Endodermal cell (in vitro differentiated cells): ENCODE measurements around the gene TMEM59. TPM values are rescaled to one million over a fixed set of nuclear protein-coding genes. Genes with fewer than 3 reads are reported as not detected.

Experiments
- DNase-seq: peaks from one replicate; pipeline ENCODE4 v3.0.0-alpha.2; 2017
- H3K27ac ChIP-seq: 2 replicates; pipeline ENCODE4 v1.5.1; 2013; ENCODE audit warnings: mild to moderate bottlenecking, low read depth, low read length, moderate library complexity
- H3K27me3 ChIP-seq: 2 replicates; pipeline ENCODE4 v1.6.1; 2013; ENCODE audit warnings: mild to moderate bottlenecking, low read length, moderate library complexity; ENCODE audit not compliant: insufficient read depth, control insufficient read depth, poor library complexity, severe bottlenecking
- H3K36me3 ChIP-seq: 2 replicates; pipeline ENCODE4 v1.7.0; 2013; ENCODE audit warnings: mild to moderate bottlenecking, low read length, moderate library complexity; ENCODE audit not compliant: control insufficient read depth, insufficient read depth
- H3K4me1 ChIP-seq: one replicate; pipeline ENCODE4 v1.7.0; 2013; ENCODE audit warnings: low read length; ENCODE audit not compliant: control insufficient read depth, insufficient read depth
- H3K4me3 ChIP-seq: 2 replicates; pipeline ENCODE4 v1.5.1; 2013; ENCODE audit warnings: mild to moderate bottlenecking, low read length, moderate library complexity
- H3K9ac ChIP-seq: 2 replicates; pipeline ENCODE4 v1.6.1; 2013; ENCODE audit warnings: mild to moderate bottlenecking, low read length, moderate library complexity; ENCODE audit not compliant: poor library complexity, severe bottlenecking; ENCODE audit errors: extremely low read depth
- H3K9me3 ChIP-seq: 2 replicates; pipeline ENCODE4 v1.6.1; 2013; ENCODE audit warnings: mild to moderate bottlenecking, low read length, moderate library complexity; ENCODE audit not compliant: control insufficient read depth
- H3K27ac Mint-ChIP-seq: 2 replicates; pipeline ENCODE4 v1.8.0; 2020; ENCODE audit warnings: mixed read lengths
- H3K27me3 Mint-ChIP-seq: 2 replicates; pipeline ENCODE4 v1.8.0; 2021; ENCODE audit warnings: mild to moderate bottlenecking, mixed read lengths; ENCODE audit not compliant: insufficient read depth
- H3K36me3 Mint-ChIP-seq: 2 replicates; pipeline ENCODE4 v1.8.0; 2020; ENCODE audit warnings: low read depth, mixed read lengths
- H3K4me1 Mint-ChIP-seq: 2 replicates; pipeline ENCODE4 v1.8.0; 2020; ENCODE audit warnings: mixed read lengths
- H3K4me3 Mint-ChIP-seq: 2 replicates; pipeline ENCODE4 v1.8.0; 2020; ENCODE audit warnings: mild to moderate bottlenecking, moderate library complexity, mixed read lengths
- H3K9me3 Mint-ChIP-seq: 2 replicates; pipeline ENCODE4 v1.8.0; 2020; ENCODE audit warnings: mild to moderate bottlenecking, mixed read lengths
- CTCF ChIP-seq: fragments of 200-600 bp; sonication (generic); conservative IDR thresholded peaks from 2 replicates; pipeline ENCODE4 v1.5.0; 2021; ENCODE audit warnings: antibody characterized with exemption, mild to moderate bottlenecking
- WGBS, 2 experiments: methylation state at CpG; one replicate each; pipeline versions ENCODE4 v1.1.5 to v1.1.7; 2013; ENCODE audit warnings: missing lambda C conversion rate in 2 of 2, mixed read lengths in 1 of 2; ENCODE audit not compliant: insufficient coverage in 1 of 2, insufficient read length in 1 of 2; 5-methylcytosine and 5-hydroxymethylcytosine counted together
- total RNA-seq, 2 donors: library from RNA; stranded (reverse); fragmentation: NEBNext Ultra II Directional in 1 of 2; extraction: Animal tissue kit (Norgen Biotek cat#: 25700) in 1 of 2; gene quantifications; 2 replicates in 1 of 2; 3 replicates in 1 of 2; pipeline ENCODE4 v1.2.1, GENCODE V29; 2021

TMEM59 gene
- total RNA-seq, 2 donors from 2014 or later, result 99.6 to 112 TPM

GRCh38 chr1:54099061-54099610 is 46.1 kb upstream of the TMEM59 start:
- no peak for DNase-seq
- Mint-ChIP-seq H3K4me1 (peaks cover 35% of the 10 kb centered on the region), H3K36me3 (peaks cover 7% of the 10 kb centered on the region), H3K27ac (no peak overlapping the region), H3K27me3 (no peaks in the 10 kb centered on the region), H3K4me3 (no peak overlapping the region), H3K9me3 (no peaks in the 10 kb centered on the region)
- no peaks in the 10 kb centered on the region for H3K27me3 ChIP-seq
- TF ChIP-seq CTCF, result no peak
- no peaks in the 10 kb centered on the region for H3K36me3 ChIP-seq
- WGBS, 2 experiments, result 89 to 100% methylated on average over 5 to 6 of the region's 6 CpGs
- H3K9ac ChIP-seq, result no peak overlapping the region
- H3K9me3 ChIP-seq, result no peaks in the 10 kb centered on the region
- no peaks in the 10 kb centered on the region for H3K4me1 ChIP-seq
- no peak overlapping the region for H3K27ac ChIP-seq
- no peak overlapping the region for H3K4me3 ChIP-seq

GRCh38 chr1:54096877-54097240 is 43.9 kb upstream of the TMEM59 start:
- DNase-seq, result peak; percentile 63

GRCh38 chr1:54096227-54096876 is 43.3 kb upstream of the TMEM59 start:
- Histone ChIP-seq H3K9ac (no peak overlapping the region), H3K4me1 (no peaks in the 10 kb centered on the region), H3K27ac (no peak overlapping the region), H3K9me3 (no peaks in the 10 kb centered on the region), H3K36me3 (no peaks in the 10 kb centered on the region), H3K27me3 (no peaks in the 10 kb centered on the region), H3K4me3 (no peak overlapping the region)
- WGBS, 2 experiments, result 86 to 89% methylated on average over 13 to 25 of the region's 25 CpGs
- Mint-ChIP-seq H3K4me3 (no peak overlapping the region), H3K27ac (peak overlapping the region; percentile 23), H3K4me1 (peaks cover 35% of the 10 kb centered on the region), H3K9me3 (no peaks in the 10 kb centered on the region), H3K27me3 (no peaks in the 10 kb centered on the region), H3K36me3 (peaks cover 3% of the 10 kb centered on the region)
- TF ChIP-seq CTCF, result no peak
- no peak for DNase-seq

More at GRCh38 chr1:54096877-54097240, 43.9 kb upstream of the TMEM59 start:
- no peak overlapping the region for H3K27ac ChIP-seq
- H3K9ac ChIP-seq, result no peak overlapping the region
- H3K4me1 Mint-ChIP-seq, result peaks cover 35% of the 10 kb centered on the region
- no peaks in the 10 kb centered on the region for H3K4me1 ChIP-seq
- H3K27ac Mint-ChIP-seq, result peak overlapping the region; percentile 23
- H3K27me3 ChIP-seq, result no peaks in the 10 kb centered on the region
- H3K4me3 Mint-ChIP-seq, result no peak overlapping the region
- TF ChIP-seq CTCF, result no peak
- H3K27me3 Mint-ChIP-seq, result no peaks in the 10 kb centered on the region
- WGBS, 2 experiments, result 53 to 100% methylated on average over 1 to 7 of the region's 7 CpGs
- peaks cover 4% of the 10 kb centered on the region for H3K36me3 Mint-ChIP-seq
- H3K9me3 ChIP-seq, result no peaks in the 10 kb centered on the region
- no peaks in the 10 kb centered on the region for H3K9me3 Mint-ChIP-seq
- no peak overlapping the region for H3K4me3 ChIP-seq
- no peaks in the 10 kb centered on the region for H3K36me3 ChIP-seq
